A549 (cell line): ENCODE measurements around the gene GPSM3. TPM values are rescaled to one million over a fixed set of nuclear protein-coding genes. Genes with fewer than 3 reads are reported as not detected.

Experiments used
- ATAC-seq, 2 experiments: fragments of 200-7000 bp in 1 of 2; fragments of >200 bp in 1 of 2; cut with Nextera tagmentation in 1 of 2; cut with Tn5 transposase in 1 of 2; 3 replicates each; pipeline versions ENCODE4 v1.8.0 to v1.9.1; 2018 to 2020; ENCODE audit warnings: mild to moderate bottlenecking in 1 of 2, moderate library complexity in 1 of 2
- CTCF ChIA-PET: fragments of 300-600 bp; sonication (Branson Sonifier 250); formaldehyde crosslinking; extraction: SDS; loops from one replicate; lab custom pipeline; 2021; ENCODE audit warnings: antibody characterized with exemption, inconsistent platforms; lab: Yijun Ruan, JAX
- POLR2A ChIA-PET: fragments of 350-600 bp; formaldehyde crosslinking; extraction: SDS; loops from one replicate; lab custom pipeline; 2021; ENCODE audit warnings: antibody characterized with exemption, inconsistent platforms; lab: Yijun Ruan, JAX
- DNase-seq, 2 experiments: peaks; one replicate each; pipeline versions ENCODE4 v3.0.0 to v3.0.0-alpha.2; 2011 to 2016; ENCODE audit warnings: low read depth in 1 of 2, low spot score in 1 of 2
- FAIRE-seq: peaks from 2 replicates; lab custom pipeline; 2011; peaks lifted over from hg19 to GRCh38; lab: Jason Lieb, UNC
- H3K27ac ChIP-seq, 2 experiments: fragments of >200 bp; sonication (Bioruptor Twin); formaldehyde crosslinking; 3 replicates each; pipeline ENCODE4 v1.5.1; 2016 to 2017
- H3K4me1 ChIP-seq: fragments of >200 bp; sonication (Bioruptor Twin); formaldehyde crosslinking; 3 replicates; pipeline ENCODE4 v1.6.1; 2016
- H3K4me2 ChIP-seq: fragments of >200 bp; sonication (Bioruptor Twin); formaldehyde crosslinking; 3 replicates; pipeline ENCODE4 v1.6.1; 2016
- H3K4me3 ChIP-seq: fragments of >200 bp; sonication (Bioruptor Twin); formaldehyde crosslinking; 3 replicates; pipeline ENCODE4 v1.5.1; 2016
- H3K9me3 ChIP-seq: fragments of >200 bp; sonication (Bioruptor Twin); formaldehyde crosslinking; 3 replicates; pipeline ENCODE4 v1.6.1; 2016
- ATOH8 ChIP-seq: fragments of 250-450 bp; sonication (Bioruptor Pico); IDR thresholded peaks from 2 replicates; pipeline ENCODE4 v1.5.0; 2020; ENCODE audit warnings: low read depth, mild to moderate bottlenecking, moderate library complexity
- BCL3 ChIP-seq: fragments of >200 bp; sonication (Bioruptor Twin); formaldehyde crosslinking; IDR thresholded peaks from 3 replicates; pipeline ENCODE4 v1.6.1; 2016
- CBX2 ChIP-seq: fragments of 200-600 bp; sonication (generic); IDR thresholded peaks from 2 replicates; pipeline ENCODE4 v1.6.1; 2016; ENCODE audit warnings: low read depth, mild to moderate bottlenecking, borderline replicate concordance
- CBX8 ChIP-seq: fragments of 200-600 bp; sonication (generic); IDR thresholded peaks from 2 replicates; pipeline ENCODE4 v1.6.1; 2016
- CEBPB ChIP-seq, 2 experiments: fragments of >200 bp in 1 of 2; sonication (Bioruptor Twin) in 1 of 2; formaldehyde crosslinking in 1 of 2; IDR thresholded peaks; 2 replicates each; pipeline ENCODE4 v1.6.1; 2012 to 2016
- CTCF ChIP-seq: fragments of >200 bp; sonication (Bioruptor Twin); formaldehyde crosslinking; IDR thresholded peaks from 3 replicates; pipeline ENCODE4 v1.5.1; 2016
- E2F6 ChIP-seq: IDR thresholded peaks from 2 replicates; pipeline ENCODE4 v1.6.1; 2012; ENCODE audit warnings: low read depth, borderline replicate concordance
- EHF ChIP-seq: fragments of 250-450 bp; sonication (Bioruptor Pico); IDR thresholded peaks from 2 replicates; pipeline ENCODE4 v1.5.0; 2020; ENCODE audit warnings: mild to moderate bottlenecking
- ESRRA ChIP-seq: fragments of 150-350 bp; IDR thresholded peaks from 2 replicates; pipeline ENCODE4 v1.6.1; 2014; ENCODE audit warnings: mild to moderate bottlenecking, low read length, borderline replicate concordance
- GATA3 ChIP-seq: IDR thresholded peaks from 2 replicates; pipeline ENCODE4 v1.6.1; 2012; ENCODE audit warnings: borderline replicate concordance
- HOXB13 ChIP-seq: fragments of 250-450 bp; sonication (Bioruptor Pico); IDR thresholded peaks from 2 replicates; pipeline ENCODE4 v1.5.0; 2020; ENCODE audit warnings: low read depth, mild to moderate bottlenecking, moderate library complexity
- KDM1A ChIP-seq: fragments of 200-600 bp; sonication (generic); IDR thresholded peaks from 2 replicates; pipeline ENCODE4 v1.6.1; 2016; ENCODE audit warnings: low read depth, mild to moderate bottlenecking
- MAFK ChIP-seq: fragments of 450-650 bp; IDR thresholded peaks from 2 replicates; pipeline ENCODE4 v1.6.1; 2014; ENCODE audit not compliant: partially characterized antibody
- NFE2L2 ChIP-seq: fragments of 150-350 bp; conservative IDR thresholded peaks from 2 replicates; pipeline ENCODE4 v1.6.1; 2014; ENCODE audit warnings: low read length
- PHF8 ChIP-seq: fragments of 200-600 bp; sonication (generic); IDR thresholded peaks from 2 replicates; pipeline ENCODE4 v1.6.1; 2016; ENCODE audit warnings: low read depth, mild to moderate bottlenecking, antibody characterized with exemption, moderate library complexity, borderline replicate concordance
- POLR2A ChIP-seq: IDR thresholded peaks from 2 replicates; pipeline ENCODE4 v1.6.1; 2012; ENCODE audit warnings: mild to moderate bottlenecking, low read length
- RARB ChIP-seq: fragments of 250-450 bp; sonication (Bioruptor Pico); IDR thresholded peaks from 2 replicates; pipeline ENCODE4 v1.8.0; 2021; ENCODE audit warnings: mild to moderate bottlenecking, moderate library complexity
- RCOR1 ChIP-seq: fragments of 150-350 bp; IDR thresholded peaks from 2 replicates; pipeline ENCODE4 v1.6.1; 2014; ENCODE audit warnings: antibody characterized with exemption, low read length, low read depth
- RFX5 ChIP-seq: fragments of 450-650 bp; IDR thresholded peaks from 2 replicates; pipeline ENCODE4 v1.7.1; 2014; ENCODE audit warnings: antibody characterized with exemption, mild to moderate bottlenecking, moderate library complexity
- RNF2 ChIP-seq: fragments of 200-600 bp; sonication (generic); IDR thresholded peaks from 2 replicates; pipeline ENCODE4 v1.6.1; 2016; ENCODE audit warnings: low read depth, mild to moderate bottlenecking, antibody characterized with exemption, moderate library complexity, borderline replicate concordance
- SMC3 ChIP-seq: fragments of >200 bp; sonication (Bioruptor Twin); formaldehyde crosslinking; IDR thresholded peaks from 3 replicates; pipeline ENCODE4 v1.6.1; 2018; ENCODE audit warnings: inconsistent platforms
- ZC3H11A ChIP-seq: fragments of 450-650 bp; IDR thresholded peaks from 2 replicates; pipeline ENCODE4 v1.6.1; 2014; ENCODE audit warnings: antibody characterized with exemption, mild to moderate bottlenecking
- ZFP36 ChIP-seq: fragments of 450-650 bp; IDR thresholded peaks from 2 replicates; pipeline ENCODE4 v1.6.1; 2014; ENCODE audit warnings: borderline replicate concordance; ENCODE audit not compliant: partially characterized antibody
- ZNF302 ChIP-seq: fragments of 250-450 bp; sonication (Bioruptor Pico); IDR thresholded peaks from 2 replicates; pipeline ENCODE4 v1.9.0; 2021; ENCODE audit warnings: inconsistent platforms, mild to moderate bottlenecking, moderate library complexity
- ZSCAN20 ChIP-seq: fragments of 250-450 bp; sonication (Bioruptor Pico); IDR thresholded peaks from 2 replicates; pipeline ENCODE4 v1.8.0; 2022; ENCODE audit warnings: mild to moderate bottlenecking, moderate library complexity
- WGBS: methylation state at CpG from one replicate; pipeline ENCODE4 v1.1.6; 2017; ENCODE audit errors: missing lambda C conversion rate; 5-methylcytosine and 5-hydroxymethylcytosine counted together
- polyA plus RNA-seq, 4 experiments: library from polyadenylated mRNA; depleted of rRNA in 3 of 4; stranded (reverse); fragments of >200 nt; fragmentation: RNase III in 1 of 4; extraction: RNeasy Plus Mini Kit Qiagen cat#74134 plus additional on column Dnase treatment in 1 of 4; gene quantifications; 2 replicates in 3 of 4; 3 replicates in 1 of 4; pipeline ENCODE4 v1.2.3, GENCODE V29; 2011 to 2017
- TF ChIP-seq, protein P1 (sequence below): fragments of >200 bp; sonication (Bioruptor Twin); formaldehyde crosslinking; IDR thresholded peaks from 2 replicates; pipeline ENCODE4 v1.6.1; 2016
- TF ChIP-seq, protein P2 (sequence below): fragments of 450-650 bp; IDR thresholded peaks from 2 replicates; pipeline ENCODE4 v1.6.1; 2014; ENCODE audit warnings: antibody characterized with exemption

GPSM3 gene
- polyA plus RNA-seq, 2 of the 4 experiments (the other 2 are of a cell fraction): 0.19 to 0.36 TPM

GRCh38 chr6:32198866-32199265 lies 6.4 kb upstream of the GPSM3 start:
- DNase-seq (no peak), ATAC-seq (no peak), FAIRE-seq (no peak)
- H3K4me2 ChIP-seq: no peak overlapping the region
- H3K9me3 ChIP-seq: no peaks in the 10 kb centered on the region
- no peak overlapping the region for H3K4me3 ChIP-seq
- 79% methylated on average over 9 of the region's 17 CpGs for WGBS
- POLR2A ChIA-PET: no interaction called here
- CTCF ChIA-PET: interaction anchor here (1.8 kb wide), 1 partner anchor 72 kb away, joined by 3 read pairs; no protein-coding TSS in a partner anchor
- H3K4me1 ChIP-seq: peaks cover 16% of the 10 kb centered on the region; the same call in 2 of the 3 replicates
- TF ChIP-seq ZSCAN20 (CRISPR knock-in tag) (no peak), MAFK (no peak), SMC3 (no peak), EHF (no peak), RNF2 (no peak), ZFP36 (no peak), ZNF302 (CRISPR knock-in tag) (no peak), ATOH8 (CRISPR knock-in tag) (no peak), CTCF (no peak), CEBPB (IDR thresholded peaks at IDR 0.05) (no peak), RCOR1 (no peak), POLR2A (no peak), ESRRA (no peak), NFE2L2 (no peak), CBX8 (no peak), KDM1A (no peak), HOXB13 (CRISPR knock-in tag) (no peak), GATA3 (no peak), RFX5 (no peak)
- TF ChIP-seq, protein P1, sequence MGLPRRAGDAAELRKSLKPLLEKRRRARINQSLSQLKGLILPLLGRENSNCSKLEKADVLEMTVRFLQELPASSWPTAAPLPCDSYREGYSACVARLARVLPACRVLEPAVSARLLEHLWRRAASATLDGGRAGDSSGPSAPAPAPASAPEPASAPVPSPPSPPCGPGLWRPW: no peak
- H3K27ac ChIP-seq: no peak overlapping the region

DNA sequence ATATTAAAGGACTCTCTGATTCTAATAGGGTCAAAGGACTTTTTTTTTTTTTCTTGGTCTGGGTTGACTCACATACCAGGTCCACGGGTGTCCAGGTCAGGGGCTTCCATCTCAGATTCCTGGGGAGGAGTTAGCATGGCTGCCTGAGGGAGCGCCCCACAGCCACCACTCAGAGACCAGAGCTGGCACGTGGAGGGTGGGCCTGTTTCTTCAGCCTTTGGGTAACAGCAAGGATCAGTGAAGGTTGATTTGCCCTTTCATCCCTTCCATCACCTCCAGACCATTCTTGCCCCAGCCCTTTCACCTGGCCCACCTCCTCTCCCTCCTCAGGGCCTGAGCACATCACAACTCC lies 5.9 kb upstream of the GPSM3 start:
- TF ChIP-seq CBX2 (no peak), ZC3H11A (no peak), BCL3 (no peak), CEBPB (IDR thresholded peaks at IDR 0.05) (no peak), RFX5 (no peak), E2F6 (no peak), RARB (CRISPR knock-in tag) (no peak), ZNF302 (CRISPR knock-in tag) (no peak), EHF (no peak), ZFP36 (no peak), PHF8 (no peak)
- TF ChIP-seq, protein P2, sequence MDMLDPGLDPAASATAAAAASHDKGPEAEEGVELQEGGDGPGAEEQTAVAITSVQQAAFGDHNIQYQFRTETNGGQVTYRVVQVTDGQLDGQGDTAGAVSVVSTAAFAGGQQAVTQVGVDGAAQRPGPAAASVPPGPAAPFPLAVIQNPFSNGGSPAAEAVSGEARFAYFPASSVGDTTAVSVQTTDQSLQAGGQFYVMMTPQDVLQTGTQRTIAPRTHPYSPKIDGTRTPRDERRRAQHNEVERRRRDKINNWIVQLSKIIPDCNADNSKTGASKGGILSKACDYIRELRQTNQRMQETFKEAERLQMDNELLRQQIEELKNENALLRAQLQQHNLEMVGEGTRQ: no peak
- ATAC-seq (no peak), FAIRE-seq (no peak), DNase-seq (no peak)
- ChIA-PET POLR2A (no interaction called here), CTCF (interaction anchor here (0.7 to 1.8 kb wide), 2 partner anchors 71 to 169 kb away, joined by 3 to 4 read pairs; no protein-coding TSS in a partner anchor)
- Histone ChIP-seq H3K4me3 (no peak overlapping the region), H3K4me2 (no peak overlapping the region), H3K9me3 (no peaks in the 10 kb centered on the region), H3K27ac (no peak overlapping the region), H3K4me1 (peaks cover 16% of the 10 kb centered on the region; the same call in 2 of the 3 replicates)
- 49% methylated on average over 3 of the region's 3 CpGs for WGBS
